GM12878 (cell line): ENCODE measurements around the gene POLD4. TPM values are rescaled to one million over a fixed set of nuclear protein-coding genes. Genes with fewer than 3 reads are reported as not detected.

ENCODE experiments used
- BACH1 ChIP-seq: fragments of 450-650 bp; IDR thresholded peaks from 2 replicates; pipeline ENCODE4 v1.6.1; 2017; ENCODE audit warnings: mild to moderate bottlenecking, borderline replicate concordance
- IKZF1 ChIP-seq: fragments of 450-650 bp; conservative IDR thresholded peaks from 2 replicates; pipeline ENCODE4 v1.6.1; 2017; ENCODE audit warnings: antibody characterized with exemption, mild to moderate bottlenecking
- IKZF2 ChIP-seq, 2 experiments: fragments of 450-650 bp; IDR thresholded peaks; 2 replicates each; pipeline ENCODE4 v1.6.1; 2017; ENCODE audit warnings: mild to moderate bottlenecking in 2 of 2, moderate library complexity in 2 of 2
- MTA2 ChIP-seq: fragments of 450-650 bp; IDR thresholded peaks from 2 replicates; pipeline ENCODE4 v1.6.1; 2016; ENCODE audit warnings: low read depth, mild to moderate bottlenecking, moderate library complexity
- NR2F1 ChIP-seq: fragments of 450-650 bp; conservative IDR thresholded peaks from 2 replicates; pipeline ENCODE4 v1.6.1; 2017; ENCODE audit warnings: mild to moderate bottlenecking
- POLR2AphosphoS2 ChIP-seq: IDR thresholded peaks from 2 replicates; pipeline ENCODE4 v1.6.1; 2011; ENCODE audit warnings: low read depth, mild to moderate bottlenecking, low read length, improper control_type of control experiment, moderate library complexity
- polyA plus RNA-seq, 11 experiments: library from polyadenylated mRNA; depleted of rRNA in 4 of 11; unstranded in 6 of 11; stranded (reverse) in 5 of 11; fragments of >200 nt; fragmentation: Nextera tagmentation in 4 of 11; fragmentation: Illumina TruSeq in 1 of 11; extraction: Ambion mirVana in 4 of 11; extraction: Trizol in 1 of 11; gene quantifications; 1 replicate in 1 of 11; 2 replicates in 10 of 11; pipeline versions ENCODE4 v1.2.1 to v1.2.3, GENCODE V29; 2011 to 2016; ENCODE audit warnings: inconsistent platforms in 2 of 11, missing spikeins in 2 of 11, low read depth in 1 of 11
- total RNA-seq, 4 experiments: library from RNA; depleted of rRNA in 3 of 4; stranded (reverse); fragments of >200 nt in 3 of 4; fragmentation: Illumina TruSeq in 1 of 4; extraction: Trizol in 1 of 4; gene quantifications; 2 replicates each; pipeline versions ENCODE4 v1.2.1 to v1.2.3, GENCODE V29; 2013 to 2021
- TF ChIP-seq, protein P1 (sequence below): fragments of 150-350 bp; IDR thresholded peaks from 2 replicates; pipeline ENCODE4 v1.6.1; 2014; ENCODE audit warnings: mild to moderate bottlenecking, low read depth, low read length

Gene POLD4
- total and polyA plus RNA-seq, 10 of the 15 experiments (the other 5 are each of a cell fraction or from before 2014, with no cell fraction given): 8.1 to 176 (median 88.1) TPM

DNA sequence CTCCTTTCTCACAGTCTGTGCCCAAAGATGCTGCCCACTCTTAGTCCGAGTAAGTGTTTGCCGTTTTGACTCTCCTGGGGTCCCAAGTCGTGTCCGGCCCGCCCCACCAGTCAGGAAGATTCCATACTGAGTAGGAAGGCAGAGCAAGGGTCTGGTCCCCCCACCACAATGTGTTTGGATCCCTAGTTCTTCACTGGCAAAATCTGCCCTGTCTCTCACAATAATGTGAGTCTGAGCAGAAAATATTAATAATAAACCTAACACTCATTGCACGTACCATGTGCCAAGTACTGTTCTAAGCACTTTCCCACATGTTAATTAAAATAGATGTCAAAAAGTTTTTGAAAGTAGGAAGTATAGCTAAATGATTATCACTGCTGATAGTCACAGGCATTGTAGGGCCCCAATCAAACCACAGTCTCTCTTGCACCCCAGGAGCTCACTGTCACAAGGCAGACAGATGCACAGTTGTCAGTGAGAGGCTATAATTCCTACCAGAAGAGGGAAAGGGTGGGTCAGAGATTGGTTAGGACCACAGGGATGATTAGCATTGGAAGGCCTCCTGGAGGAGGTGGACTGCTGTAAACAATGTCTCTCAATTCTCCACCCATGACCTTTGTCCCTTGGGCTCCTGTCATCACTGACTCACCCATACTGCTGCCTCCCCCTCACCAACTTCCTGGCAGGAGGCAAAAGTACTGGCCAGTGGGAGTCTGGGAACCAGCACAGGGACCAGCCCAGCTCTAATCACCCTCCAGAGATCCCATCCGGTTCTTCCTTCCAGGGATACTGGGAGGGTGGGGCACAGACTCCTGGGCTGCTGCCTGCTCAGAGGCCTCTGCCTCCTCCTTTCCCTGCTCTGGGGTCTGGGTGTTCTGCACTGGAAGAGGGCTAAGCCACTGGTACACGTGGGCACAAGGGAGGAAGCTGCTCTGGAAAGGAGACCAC is 1.0 kb upstream of the POLD4 start (continued):
- 0 out of 2 replicates have a peak, but pooled peaks have one; percentile 37 for TF ChIP-seq MTA2
- TF ChIP-seq BACH1: peak; percentile 58
- peak; percentile 83 for TF ChIP-seq NR2F1
- no peak for TF ChIP-seq POLR2AphosphoS2
- TF ChIP-seq IKZF2 (IDR thresholded peaks at IDR 0.05): peak in 1 of 2 experiments; percentile 54; a peak in 3 of 4 replicates
- TF ChIP-seq, protein P1, sequence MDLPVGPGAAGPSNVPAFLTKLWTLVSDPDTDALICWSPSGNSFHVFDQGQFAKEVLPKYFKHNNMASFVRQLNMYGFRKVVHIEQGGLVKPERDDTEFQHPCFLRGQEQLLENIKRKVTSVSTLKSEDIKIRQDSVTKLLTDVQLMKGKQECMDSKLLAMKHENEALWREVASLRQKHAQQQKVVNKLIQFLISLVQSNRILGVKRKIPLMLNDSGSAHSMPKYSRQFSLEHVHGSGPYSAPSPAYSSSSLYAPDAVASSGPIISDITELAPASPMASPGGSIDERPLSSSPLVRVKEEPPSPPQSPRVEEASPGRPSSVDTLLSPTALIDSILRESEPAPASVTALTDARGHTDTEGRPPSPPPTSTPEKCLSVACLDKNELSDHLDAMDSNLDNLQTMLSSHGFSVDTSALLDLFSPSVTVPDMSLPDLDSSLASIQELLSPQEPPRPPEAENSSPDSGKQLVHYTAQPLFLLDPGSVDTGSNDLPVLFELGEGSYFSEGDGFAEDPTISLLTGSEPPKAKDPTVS: no peak
- peak; percentile 55 for TF ChIP-seq IKZF1
